ENCODE results near the gene NPB. TPM values are rescaled to one million over a fixed set of nuclear protein-coding genes. Genes with fewer than 3 reads are reported as not detected.

The NPB gene
- total RNA-seq, 6 donors from 2014 or later = 0.37 to 1.8 (median 0.94) TPM; not detected in 3

DNA sequence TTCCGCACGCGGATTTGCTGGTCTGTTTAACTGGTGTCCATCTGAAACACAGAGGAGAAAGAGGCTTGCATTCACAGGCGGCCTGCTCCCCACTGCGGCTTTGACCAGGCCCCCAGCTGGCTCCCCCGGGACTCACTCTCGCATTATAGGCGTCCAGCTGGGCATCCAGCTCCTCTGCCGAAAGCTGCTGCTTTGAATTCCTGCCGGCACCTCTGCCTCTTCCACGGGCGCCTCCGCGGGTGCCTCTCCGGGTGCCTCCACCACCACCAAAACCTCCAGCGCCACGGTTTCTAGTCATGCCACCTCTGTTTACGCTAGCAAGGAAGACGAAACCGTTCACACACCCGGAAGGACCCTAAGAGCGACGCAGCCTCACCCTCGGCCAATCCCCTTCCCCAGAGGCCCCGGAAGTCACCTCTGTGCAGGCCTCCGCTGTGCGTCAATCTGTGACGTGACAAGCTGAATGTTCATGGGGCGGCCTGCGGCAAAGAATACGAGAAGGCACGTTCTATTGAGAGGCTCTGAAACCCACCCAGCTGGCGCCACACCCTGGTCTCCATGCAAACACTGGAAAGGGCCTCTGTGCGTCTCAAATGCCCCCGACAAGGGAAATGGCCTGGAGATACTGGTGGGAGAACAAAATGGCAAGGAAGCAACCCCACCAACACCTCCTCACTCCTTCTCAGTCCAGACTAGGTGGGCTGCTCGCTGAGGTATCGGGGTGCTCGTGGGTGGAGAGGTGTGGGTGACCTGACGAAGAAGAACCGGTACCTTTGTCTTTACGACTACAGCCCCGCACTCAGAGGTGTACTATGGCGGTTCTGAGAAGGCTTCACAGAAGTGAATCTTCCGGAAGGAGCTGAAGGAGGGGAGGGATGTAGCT, 13.7 kb upstream of the NPB start:
- no peak overlapping the region for H3K4me3 ChIP-seq
- H3K27ac ChIP-seq = no peak overlapping the region
- no peaks in the 10 kb centered on the region for H3K9me3 ChIP-seq
- peaks cover 12 to 66% (median 53%) of the 10 kb centered on the region in 4 donors for H3K36me3 ChIP-seq
- 95% methylated on average over 39 to 44 of the region's 44 CpGs for WGBS, 2 donors
- DNase-seq (peak in 1 of 2 donors; percentile 61), ATAC-seq (ENCODE audit: low FRiP score in 2 of 2) (no peak)
- peaks cover 17 to 30% (median 23%) of the 10 kb centered on the region in 4 donors for H3K4me1 ChIP-seq
- no peaks in the 10 kb centered on the region for H3K27me3 ChIP-seq
- no peak for TF ChIP-seq EP300 (IDR thresholded peaks at IDR 0.05)
- TF ChIP-seq POLR2A (IDR thresholded peaks at IDR 0.05) = no peak
- no peak for TF ChIP-seq POLR2AphosphoS5 (IDR thresholded peaks at IDR 0.05)
- TF ChIP-seq, protein P1, sequence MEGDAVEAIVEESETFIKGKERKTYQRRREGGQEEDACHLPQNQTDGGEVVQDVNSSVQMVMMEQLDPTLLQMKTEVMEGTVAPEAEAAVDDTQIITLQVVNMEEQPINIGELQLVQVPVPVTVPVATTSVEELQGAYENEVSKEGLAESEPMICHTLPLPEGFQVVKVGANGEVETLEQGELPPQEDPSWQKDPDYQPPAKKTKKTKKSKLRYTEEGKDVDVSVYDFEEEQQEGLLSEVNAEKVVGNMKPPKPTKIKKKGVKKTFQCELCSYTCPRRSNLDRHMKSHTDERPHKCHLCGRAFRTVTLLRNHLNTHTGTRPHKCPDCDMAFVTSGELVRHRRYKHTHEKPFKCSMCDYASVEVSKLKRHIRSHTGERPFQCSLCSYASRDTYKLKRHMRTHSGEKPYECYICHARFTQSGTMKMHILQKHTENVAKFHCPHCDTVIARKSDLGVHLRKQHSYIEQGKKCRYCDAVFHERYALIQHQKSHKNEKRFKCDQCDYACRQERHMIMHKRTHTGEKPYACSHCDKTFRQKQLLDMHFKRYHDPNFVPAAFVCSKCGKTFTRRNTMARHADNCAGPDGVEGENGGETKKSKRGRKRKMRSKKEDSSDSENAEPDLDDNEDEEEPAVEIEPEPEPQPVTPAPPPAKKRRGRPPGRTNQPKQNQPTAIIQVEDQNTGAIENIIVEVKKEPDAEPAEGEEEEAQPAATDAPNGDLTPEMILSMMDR (IDR thresholded peaks at IDR 0.05) = no peak

DNA sequence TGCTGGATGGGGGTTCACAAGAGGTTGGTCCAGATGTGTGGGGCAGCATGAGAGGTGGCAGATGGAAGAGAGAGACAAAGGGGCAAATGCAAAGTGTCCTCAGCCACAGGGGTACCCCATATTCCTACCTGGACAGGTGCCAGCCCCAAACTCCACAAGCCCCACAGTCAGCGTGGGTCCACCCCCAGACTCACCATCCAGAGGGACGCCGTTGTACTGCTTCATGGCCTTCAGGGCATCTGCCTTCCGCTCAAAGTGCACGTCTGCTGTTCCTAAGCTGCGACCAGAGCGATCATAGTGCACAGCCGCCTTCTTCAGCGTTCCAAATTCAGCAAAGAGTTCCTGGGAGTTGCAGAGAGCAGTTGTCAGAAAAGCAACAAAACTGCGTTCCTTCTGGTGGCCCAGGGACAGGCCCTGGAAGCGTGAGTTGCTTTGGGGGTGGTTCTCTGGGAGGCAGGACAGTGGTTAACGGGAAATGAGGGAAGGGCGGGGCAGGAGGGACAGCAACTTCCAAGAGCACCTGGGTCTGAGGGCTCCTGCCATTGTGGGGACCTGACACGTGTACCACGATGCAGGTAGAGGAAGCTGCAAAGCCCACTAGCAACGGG, 12.9 kb upstream of the NPB start:
- no peak overlapping the region for H3K27ac ChIP-seq
- TF ChIP-seq, protein P1 (IDR thresholded peaks at IDR 0.05) = no peak
- H3K4me1 ChIP-seq = peaks cover 17 to 30% (median 23%) of the 10 kb centered on the region in 4 donors
- peaks cover 14 to 65% (median 51%) of the 10 kb centered on the region in 4 donors for H3K36me3 ChIP-seq
- WGBS, 2 donors = 93 to 96% methylated on average over 16 of the region's 16 CpGs
- no peaks in the 10 kb centered on the region for H3K27me3 ChIP-seq
- no peak for ATAC-seq (ENCODE audit: low FRiP score in 2 of 2)
- H3K9me3 ChIP-seq = no peaks in the 10 kb centered on the region
- no peak for DNase-seq
- no peak overlapping the region for H3K4me3 ChIP-seq

DNA sequence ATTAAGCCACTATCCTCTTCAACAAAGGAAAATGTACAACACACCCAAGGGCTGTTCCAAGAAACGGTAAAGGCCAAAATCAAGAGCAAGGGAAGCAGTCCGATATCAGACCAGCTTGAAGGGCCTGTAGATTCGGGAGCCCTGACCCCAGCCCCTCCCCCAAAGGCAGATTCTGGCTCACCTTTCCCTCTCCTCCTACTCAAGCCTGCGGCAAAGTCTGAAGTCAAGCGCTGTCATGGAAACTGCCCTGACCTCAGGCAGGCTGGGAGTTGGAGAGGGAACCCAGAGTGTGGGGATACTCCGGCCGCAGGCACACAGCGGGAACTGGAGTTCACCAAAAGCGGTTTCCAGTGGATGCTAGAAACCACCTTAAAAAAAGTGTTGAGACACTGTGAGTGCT, 12.4 kb upstream of the NPB start:
- WGBS, 2 donors = 90 to 94% methylated on average over 9 of the region's 9 CpGs
- Histone ChIP-seq H3K27ac (no peak overlapping the region), H3K9me3 (no peaks in the 10 kb centered on the region), H3K4me1 (peaks cover 17 to 30% (median 23%) of the 10 kb centered on the region in 4 donors), H3K36me3 (peaks cover 17 to 65% (median 53%) of the 10 kb centered on the region in 4 donors), H3K4me3 (no peak overlapping the region), H3K27me3 (no peaks in the 10 kb centered on the region)
- TF ChIP-seq, protein P1 (IDR thresholded peaks at IDR 0.05) = no peak
- TF ChIP-seq EP300 (IDR thresholded peaks at IDR 0.05) (no peak), POLR2AphosphoS5 (IDR thresholded peaks at IDR 0.05) (no peak), POLR2A (IDR thresholded peaks at IDR 0.05) (no peak)
- DNase-seq = no peak
- no peak for ATAC-seq (ENCODE audit: low FRiP score in 2 of 2)

DNA sequence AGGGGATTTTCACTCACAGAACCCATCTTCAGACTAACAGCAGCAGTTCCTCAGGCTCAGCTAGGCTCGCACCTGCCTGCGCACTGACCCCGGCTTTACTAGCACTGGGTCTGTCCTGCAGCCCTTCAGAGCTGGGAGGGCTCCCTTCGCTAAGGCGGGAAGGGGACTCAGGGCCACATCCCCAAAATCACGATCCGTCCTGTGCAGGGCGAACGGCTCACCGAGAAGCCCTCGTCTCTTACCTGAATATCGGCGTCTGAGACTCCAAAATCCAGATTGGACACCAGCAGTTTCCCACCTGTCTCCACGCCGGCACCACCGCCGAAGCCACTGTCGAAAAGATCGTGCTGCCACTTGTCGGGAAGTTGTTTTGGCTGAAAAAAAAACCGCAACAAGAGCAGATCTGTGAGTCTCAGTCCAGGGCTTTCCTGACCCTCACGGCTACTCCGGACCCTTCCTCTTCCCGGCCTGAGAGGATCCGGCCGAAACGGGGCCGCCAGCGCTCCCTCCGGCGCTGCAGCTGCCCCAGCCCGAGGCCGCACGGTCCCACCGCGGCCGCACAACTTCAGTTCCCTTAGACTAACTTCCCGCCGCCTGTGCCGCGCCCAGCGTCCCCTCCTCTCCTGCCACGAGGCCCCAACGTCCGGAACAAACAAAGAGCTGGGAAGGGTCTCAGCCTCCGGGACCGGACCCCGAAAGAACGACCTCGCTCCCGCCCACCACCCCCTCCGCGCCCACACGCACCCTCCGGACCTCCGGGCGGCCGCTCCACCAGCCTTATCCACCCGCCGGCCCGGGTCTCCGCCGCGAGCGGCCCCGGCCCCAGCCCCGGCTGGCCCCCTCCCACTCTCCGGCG, 11.4 kb upstream of the NPB start:
- DNase-seq = peak in 1 of 2 donors; percentile 86
- Histone ChIP-seq H3K4me3 (peak overlapping the region; percentile 83 to 100 (median 94)), H3K9me3 (no peaks in the 10 kb centered on the region), H3K36me3 (peaks cover 17 to 65% (median 53%) of the 10 kb centered on the region in 4 donors), H3K4me1 (peaks cover 17 to 30% (median 23%) of the 10 kb centered on the region in 4 donors), H3K27me3 (no peaks in the 10 kb centered on the region), H3K27ac (peak overlapping the region; percentile 93 to 95 (median 94))
- ATAC-seq (ENCODE audit: low FRiP score in 2 of 2) = no peak
- TF ChIP-seq POLR2AphosphoS5 (IDR thresholded peaks at IDR 0.05) (no peak), EP300 (IDR thresholded peaks at IDR 0.05) (no peak), POLR2A (IDR thresholded peaks at IDR 0.05) (no peak)
- TF ChIP-seq, protein P1 (IDR thresholded peaks at IDR 0.05) = no peak
- WGBS, 2 donors = 9 to 39% methylated on average over 15 to 54 of the region's 69 CpGs
